GM21390 (cell line): ENCODE data around the gene KPNB1.

Experiments used
- ATAC-seq: cut with Tn5 transposase; IDR thresholded peaks from one replicate; pipeline ENCODE4 v1.9.1; 2021; ENCODE audit not compliant: unreplicated experiment

KPNB1 gene

GRCh38 chr17:47728214-47728877, 78.6 kb downstream of the KPNB1 start:
- ATAC-seq, result no peak

- no peak for ATAC-seq
These were observed 79.8 kb downstream of the KPNB1 start for GRCh38 chr17:47729476-47729875.

GRCh38 chr17:47730681-47731080, 81.0 kb downstream of the KPNB1 start:
- ATAC-seq, result no peak

DNA sequence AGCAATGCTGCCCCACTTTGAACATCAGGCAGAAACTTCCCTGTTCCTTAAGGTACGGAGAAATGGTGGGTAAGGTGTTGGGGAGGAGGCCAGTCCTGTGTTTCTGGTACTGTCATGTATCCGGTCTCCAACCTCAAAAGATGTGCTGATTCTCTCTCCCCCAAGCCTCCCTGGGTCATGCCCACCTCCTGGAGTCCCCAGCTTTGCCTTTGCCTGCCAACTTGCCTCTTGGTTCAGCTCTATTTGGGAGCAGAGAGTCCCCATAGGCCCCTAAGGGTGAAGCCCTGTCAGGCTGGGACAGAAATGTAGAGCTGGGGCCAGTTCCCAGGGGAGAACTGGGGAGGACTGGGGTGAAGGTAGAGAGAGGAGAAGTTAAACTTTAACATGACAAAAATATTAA, 81.7 kb downstream of the KPNB1 start:
- no peak for ATAC-seq

DNA sequence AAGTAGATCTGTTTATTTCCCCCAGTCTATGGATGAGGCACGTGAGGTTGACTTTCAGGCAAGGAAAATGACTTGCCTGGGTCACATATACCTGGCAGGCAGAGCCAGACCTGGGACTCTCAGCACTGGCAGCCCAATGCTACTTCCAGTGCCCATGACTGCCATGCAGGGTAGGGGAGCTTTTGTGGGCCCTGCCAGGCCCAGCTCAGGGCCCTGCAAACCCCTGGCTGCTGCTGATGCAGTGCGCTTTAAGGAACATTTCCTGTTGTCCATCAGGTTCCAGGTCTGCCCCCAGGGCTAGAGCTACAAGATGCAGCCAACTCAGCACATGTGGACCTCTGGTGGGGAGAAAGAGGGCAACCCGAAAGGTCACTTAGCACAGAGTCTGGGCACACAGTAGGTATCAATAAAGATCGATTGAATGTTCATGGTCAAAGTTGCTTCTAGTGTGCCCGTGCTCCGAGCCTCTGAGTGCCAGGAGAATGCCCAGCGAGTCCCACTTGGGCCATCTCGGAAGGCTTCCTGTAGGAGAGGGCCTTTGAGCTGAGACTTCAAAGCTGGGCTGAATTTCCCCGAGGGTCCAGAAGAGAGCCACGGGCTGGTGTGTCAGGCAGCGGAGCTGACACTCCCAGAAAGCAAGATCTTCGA, 82.8 kb downstream of the KPNB1 start:
- no peak for ATAC-seq

GRCh38 chr17:47733047-47733673, 83.4 kb downstream of the KPNB1 start, which contains the start of gene TBX21:
TBX21 (plus strand) TSS chr17:47733236; CDS start chr17:47733455, 219 bp downstream.
- ATAC-seq, result peak; percentile 57

- ATAC-seq, result no peak
These were observed 84.1 kb downstream of the KPNB1 start for GRCh38 chr17:47733674-47734410.

- ATAC-seq, result no peak
These were observed 85.4 kb downstream of the KPNB1 start for GRCh38 chr17:47735139-47735464.
